GM12865 (cell line): ENCODE results near the gene TCF7L1.

Experiments used
- DNase-seq: peaks from one replicate; pipeline ENCODE4 v3.0.0; 2010; ENCODE audit warnings: low read depth
- H3K4me3 ChIP-seq: 2 replicates; pipeline ENCODE4 v1.5.1; 2011; ENCODE audit warnings: mild to moderate bottlenecking, low read depth, low read length, control low read depth
- TF ChIP-seq, protein P1 (sequence below): IDR thresholded peaks from 2 replicates; pipeline ENCODE4 v1.5.1; 2011; ENCODE audit warnings: low read length, control low read depth, low read depth, inconsistent platforms; ENCODE audit not compliant: insufficient read depth; ENCODE audit errors: missing control alignments

Gene TCF7L1

DNA sequence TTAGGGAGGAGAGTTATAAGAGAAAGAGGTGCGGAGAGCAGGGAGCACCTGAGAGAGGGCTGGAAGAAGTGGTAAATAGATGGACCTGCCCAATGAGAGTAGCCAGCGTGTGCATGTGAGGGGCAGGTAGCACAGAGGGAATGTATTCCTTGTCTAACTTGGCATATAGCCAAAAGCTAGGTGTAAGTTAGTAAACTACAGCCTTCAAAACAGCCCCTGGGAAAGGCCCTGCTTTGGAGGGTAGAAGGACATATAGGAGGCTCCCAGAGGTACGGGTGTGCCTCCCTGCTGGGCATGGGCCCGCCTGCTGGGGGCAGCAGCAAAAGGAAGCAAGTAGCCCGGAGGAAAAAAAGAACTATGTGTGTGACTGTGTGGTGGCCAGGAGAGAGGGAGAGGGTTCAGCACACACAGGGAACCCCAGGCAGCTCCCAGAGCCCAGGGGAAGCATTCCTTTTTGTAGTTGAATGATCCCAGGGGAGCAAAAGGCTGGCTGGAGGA, 48.0 kb downstream of the TCF7L1 start:
- DNase-seq: no peak
- H3K4me3 ChIP-seq: no peak overlapping the region
- TF ChIP-seq, protein P1, sequence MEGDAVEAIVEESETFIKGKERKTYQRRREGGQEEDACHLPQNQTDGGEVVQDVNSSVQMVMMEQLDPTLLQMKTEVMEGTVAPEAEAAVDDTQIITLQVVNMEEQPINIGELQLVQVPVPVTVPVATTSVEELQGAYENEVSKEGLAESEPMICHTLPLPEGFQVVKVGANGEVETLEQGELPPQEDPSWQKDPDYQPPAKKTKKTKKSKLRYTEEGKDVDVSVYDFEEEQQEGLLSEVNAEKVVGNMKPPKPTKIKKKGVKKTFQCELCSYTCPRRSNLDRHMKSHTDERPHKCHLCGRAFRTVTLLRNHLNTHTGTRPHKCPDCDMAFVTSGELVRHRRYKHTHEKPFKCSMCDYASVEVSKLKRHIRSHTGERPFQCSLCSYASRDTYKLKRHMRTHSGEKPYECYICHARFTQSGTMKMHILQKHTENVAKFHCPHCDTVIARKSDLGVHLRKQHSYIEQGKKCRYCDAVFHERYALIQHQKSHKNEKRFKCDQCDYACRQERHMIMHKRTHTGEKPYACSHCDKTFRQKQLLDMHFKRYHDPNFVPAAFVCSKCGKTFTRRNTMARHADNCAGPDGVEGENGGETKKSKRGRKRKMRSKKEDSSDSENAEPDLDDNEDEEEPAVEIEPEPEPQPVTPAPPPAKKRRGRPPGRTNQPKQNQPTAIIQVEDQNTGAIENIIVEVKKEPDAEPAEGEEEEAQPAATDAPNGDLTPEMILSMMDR: peak; percentile 3

DNA sequence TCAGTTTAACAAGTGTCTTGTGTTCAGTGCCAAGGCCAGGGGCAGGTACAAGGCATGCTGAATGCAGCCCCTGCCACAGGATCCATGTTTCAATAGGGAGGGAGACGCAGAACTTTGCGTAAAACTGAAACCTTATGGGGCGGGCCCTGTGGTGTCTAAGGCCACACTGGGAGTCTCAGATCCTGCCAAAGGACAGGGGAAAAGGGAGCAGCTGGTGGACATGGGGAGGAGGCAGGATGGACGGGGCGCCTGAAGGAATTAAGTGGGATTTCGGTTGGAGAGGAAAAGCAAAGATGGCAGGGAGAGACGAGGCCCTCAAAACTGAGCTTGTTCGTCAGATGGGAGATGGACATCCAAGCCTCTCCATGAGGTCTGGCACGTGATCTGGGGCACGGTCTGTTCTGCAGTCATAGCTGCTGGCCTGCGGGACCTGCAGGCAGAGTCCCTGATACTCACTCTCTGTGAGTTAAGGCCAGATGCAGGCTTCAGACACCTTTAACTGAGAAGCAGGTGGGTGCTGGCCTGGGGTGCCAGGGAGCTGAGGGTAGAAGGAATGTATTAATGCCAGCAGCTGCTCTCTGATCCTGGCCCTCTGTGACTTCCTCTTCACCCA, 48.8 kb downstream of the TCF7L1 start:
- TF ChIP-seq, protein P1: no peak
- no peak for DNase-seq
- no peak overlapping the region for H3K4me3 ChIP-seq

DNA sequence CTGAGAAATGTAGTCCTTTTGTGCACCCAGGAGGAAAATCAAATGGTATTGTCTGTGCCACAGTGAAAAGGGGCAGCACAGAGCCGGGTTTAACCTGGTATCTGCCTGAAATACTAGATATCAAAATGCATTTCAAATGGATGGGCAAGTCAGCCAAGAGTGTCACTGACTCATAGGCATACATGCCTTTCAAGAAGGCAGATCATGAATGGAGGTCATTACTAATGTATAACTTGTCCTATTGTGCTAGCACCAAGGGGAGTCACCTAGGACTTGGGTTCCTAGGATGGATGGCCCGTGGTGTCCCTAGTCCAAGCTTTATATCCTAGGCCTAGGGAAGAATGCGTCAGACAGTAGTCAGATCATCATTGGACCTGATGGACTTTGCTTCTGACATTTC, 49.9 kb downstream of the TCF7L1 start:
- TF ChIP-seq, protein P1: no peak
- DNase-seq: no peak
- no peak overlapping the region for H3K4me3 ChIP-seq

DNA sequence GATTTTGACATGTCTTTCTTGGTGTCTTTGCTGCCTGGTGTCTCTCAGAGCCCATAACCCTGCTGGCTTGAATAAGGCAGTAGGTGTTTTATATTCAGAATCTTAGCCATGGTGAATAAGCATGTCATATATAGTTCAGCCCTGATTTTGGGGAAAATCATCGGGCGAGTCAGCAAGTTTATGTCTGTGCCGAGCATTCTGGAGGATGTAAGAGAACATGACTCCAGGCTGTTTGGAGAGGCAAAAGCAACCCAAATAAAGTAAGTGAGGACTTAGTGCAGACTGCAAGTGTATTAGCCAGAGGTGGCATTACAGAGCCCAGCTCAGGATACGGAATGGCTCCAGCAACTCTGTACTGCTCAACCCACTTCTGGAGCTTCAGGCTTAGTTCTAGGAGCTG, 50.3 kb downstream of the TCF7L1 start:
- TF ChIP-seq, protein P1: no peak
- H3K4me3 ChIP-seq: no peak overlapping the region
- no peak for DNase-seq

DNA sequence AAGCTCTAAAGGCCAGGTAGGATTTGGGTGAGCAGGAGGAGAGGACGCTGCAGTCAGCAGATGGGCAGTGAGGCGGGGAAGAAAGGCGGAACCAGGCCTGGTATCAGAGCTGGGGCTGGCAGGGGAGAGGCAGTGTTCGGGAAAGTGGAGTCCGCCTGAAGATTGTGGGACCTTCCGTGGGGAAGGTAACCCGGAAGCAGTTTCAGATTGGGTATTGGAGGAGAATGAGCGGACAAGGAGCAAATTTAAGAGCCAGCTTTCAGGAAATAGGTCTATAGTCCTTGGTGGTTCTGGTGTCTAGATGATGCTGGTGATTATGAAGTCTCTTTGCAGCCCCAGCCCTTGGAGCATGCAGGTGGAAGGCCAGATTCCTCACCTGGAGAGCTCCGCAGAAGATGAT, 51.0 kb downstream of the TCF7L1 start:
- TF ChIP-seq, protein P1: no peak
- H3K4me3 ChIP-seq: no peak overlapping the region
- no peak for DNase-seq

DNA sequence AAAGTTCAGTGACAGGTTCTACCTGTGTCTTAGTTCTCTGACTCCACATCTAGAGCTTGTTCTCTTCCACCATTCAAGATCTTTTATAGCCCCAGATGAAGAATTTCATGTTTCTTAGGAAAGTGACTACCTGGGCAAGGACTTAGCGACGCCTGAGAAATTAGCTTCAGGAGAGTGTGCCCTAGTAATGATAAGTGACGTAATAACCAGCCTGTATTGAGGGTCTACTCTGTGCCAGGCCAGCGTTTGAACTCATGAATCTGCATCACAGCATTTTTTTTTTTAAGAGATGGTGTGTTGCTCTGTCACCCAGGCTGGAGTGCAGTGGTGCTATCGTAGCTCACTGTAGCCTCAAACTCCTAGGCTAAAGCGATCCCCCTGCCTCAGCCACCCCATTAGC, 51.8 kb downstream of the TCF7L1 start:
- TF ChIP-seq, protein P1: no peak
- H3K4me3 ChIP-seq: no peak overlapping the region
- no peak for DNase-seq

DNA sequence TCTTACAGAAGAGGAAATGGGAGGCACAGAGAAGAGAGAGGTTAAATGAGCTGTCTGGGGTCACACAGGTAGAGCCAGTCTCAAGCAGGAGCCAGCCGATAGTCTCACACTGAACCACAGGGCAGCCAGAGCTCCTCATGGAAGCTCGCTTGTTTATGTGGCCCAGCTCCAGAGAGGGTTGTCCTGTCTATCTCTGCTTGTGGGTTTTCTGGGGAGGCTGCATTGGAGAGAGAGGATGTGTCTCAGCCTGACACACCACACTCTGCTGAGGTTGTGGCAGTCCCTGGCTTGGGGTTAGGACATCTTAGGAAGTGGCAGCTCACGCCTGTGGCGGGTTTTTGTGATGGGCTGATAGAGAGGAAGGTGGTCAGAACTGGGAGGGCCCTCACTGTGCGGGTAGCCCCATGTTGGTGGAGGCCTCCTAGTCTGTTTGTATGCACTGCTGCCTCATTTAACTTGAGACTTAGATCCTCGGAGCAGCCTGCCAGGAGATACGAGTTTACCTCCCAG, 52.3 kb downstream of the TCF7L1 start:
- TF ChIP-seq, protein P1: no peak
- H3K4me3 ChIP-seq: no peak overlapping the region
- DNase-seq: no peak
